Activated T-cell treated with anti-CD3 and anti-CD28 coated beads for 1 hour (primary cell): ENCODE measurements around the gene PTTG1IP2.
"Not testable (repeated sequence)": the region's sequence is repeated elsewhere in the genome, so short reads cannot be mapped to it uniquely, and the experiment has no call there.

Experiments used
- DNase-seq: peaks from one replicate; pipeline ENCODE4 v3.0.0-alpha.2; 2020; ENCODE audit warnings: low read depth

PTTG1IP2 gene

GRCh38 chr7:90469554-90469953, at the start of gene PTTG1IP2:
Gene PTTG1IP2, plus strand, starts transcription at chr7:90469639. Its CDS starts 148 bp downstream, at chr7:90469787.
- DNase-seq = no peak

- no peak for DNase-seq
Observed at GRCh38 chr7:90421651-90422050, 47.8 kb upstream of the PTTG1IP2 start.

GRCh38 chr7:90424720-90425119, 44.7 kb upstream of the PTTG1IP2 start:
- DNase-seq = no peak

GRCh38 chr7:90425376-90425775, 44.1 kb upstream of the PTTG1IP2 start:
- no peak for DNase-seq

GRCh38 chr7:90430614-90431460, 38.6 kb upstream of the PTTG1IP2 start:
- no peak for DNase-seq

DNA sequence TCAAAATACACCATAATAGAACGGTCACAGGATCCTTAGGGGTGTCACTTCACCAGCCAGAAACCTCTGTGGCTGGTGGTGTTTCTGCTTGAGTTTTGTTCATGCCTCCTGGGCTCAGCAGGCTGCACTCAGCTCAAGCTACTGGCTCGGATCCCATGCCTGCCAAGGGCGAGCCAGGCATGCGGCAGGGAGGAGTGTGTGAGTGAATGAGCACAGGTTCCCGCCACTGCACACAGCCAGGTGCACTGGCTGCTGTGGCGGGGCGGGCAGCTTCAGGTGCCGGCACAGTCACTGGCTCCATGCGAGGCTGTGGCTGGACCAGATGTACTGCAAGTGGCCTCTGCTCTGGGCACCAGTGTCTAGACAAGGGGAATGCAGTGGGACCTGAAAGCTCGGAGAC, 36.7 kb upstream of the PTTG1IP2 start:
- DNase-seq = no peak

- DNase-seq = no peak
Observed at GRCh38 chr7:90433221-90433620, 36.2 kb upstream of the PTTG1IP2 start.

DNA sequence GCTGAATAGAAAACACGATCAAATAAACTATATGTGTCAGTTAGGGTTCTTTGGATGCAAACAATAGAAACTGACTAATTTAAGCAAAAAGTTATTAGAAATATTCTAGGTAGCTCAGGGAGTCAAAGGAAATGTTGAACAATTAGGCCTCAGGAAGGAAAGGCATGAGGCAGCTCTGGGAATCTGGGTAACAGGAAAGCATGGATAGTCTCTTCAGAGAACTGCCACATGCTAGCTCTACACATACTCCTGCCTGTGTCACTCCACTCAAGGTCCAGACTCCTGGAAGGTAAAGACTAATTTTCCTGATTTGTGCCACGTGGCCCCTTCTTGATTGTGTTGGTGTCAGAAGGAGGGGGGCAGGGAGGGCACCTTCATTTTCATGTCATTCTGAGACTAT, 23.8 kb upstream of the PTTG1IP2 start:
- DNase-seq = no peak

- no peak for DNase-seq
Observed at GRCh38 chr7:90446137-90446899, 23.1 kb upstream of the PTTG1IP2 start.

- no peak for DNase-seq
Observed at GRCh38 chr7:90453259-90453891, 16.1 kb upstream of the PTTG1IP2 start.

GRCh38 chr7:90453931-90454330, 15.5 kb upstream of the PTTG1IP2 start:
- DNase-seq = no peak

- no peak for DNase-seq
Observed at GRCh38 chr7:90455163-90456030, 14.0 kb upstream of the PTTG1IP2 start.

DNA sequence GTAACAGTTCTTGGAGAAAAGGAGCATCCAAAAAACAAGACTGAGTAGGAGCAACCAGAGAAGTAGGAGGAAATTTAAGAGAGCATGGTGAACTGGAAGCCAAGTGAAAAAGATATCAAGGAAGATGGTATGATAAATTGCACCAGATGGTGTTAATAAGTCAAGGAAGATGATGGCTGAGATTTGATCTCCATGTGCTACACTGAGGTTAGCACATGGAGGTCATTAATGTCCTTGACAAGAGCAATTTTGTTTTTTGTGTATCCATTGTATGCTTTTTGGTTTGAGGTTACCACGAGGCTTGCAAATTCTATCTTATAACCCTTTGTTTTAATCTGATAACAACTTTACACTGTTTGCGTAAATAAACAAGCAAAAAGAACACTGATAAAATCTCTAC, 11.3 kb upstream of the PTTG1IP2 start:
- no peak for DNase-seq

GRCh38 chr7:90459888-90460287, 9.6 kb upstream of the PTTG1IP2 start:
- no peak for DNase-seq

DNA sequence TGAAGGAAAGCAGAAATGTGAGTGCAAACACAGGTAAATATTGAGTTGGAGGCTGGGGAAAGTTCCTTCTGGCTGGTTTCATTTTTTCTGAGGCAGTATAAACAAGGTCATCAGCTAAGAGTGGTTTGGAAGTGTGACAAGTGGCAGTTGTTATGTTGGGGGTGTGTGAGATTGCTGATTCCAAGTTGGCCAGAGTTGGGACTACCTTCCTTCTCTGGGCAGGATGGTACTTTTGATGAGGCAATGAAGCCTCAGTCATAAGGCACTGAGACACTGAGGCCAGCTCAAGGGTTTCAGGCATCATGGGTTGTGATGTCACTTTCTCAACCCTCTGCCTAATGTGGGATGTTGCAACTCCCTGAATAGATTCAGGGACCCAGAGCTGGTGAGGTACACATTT, 8.2 kb upstream of the PTTG1IP2 start:
- no peak for DNase-seq

GRCh38 chr7:90463151-90463628, 6.2 kb upstream of the PTTG1IP2 start:
- not testable (repeated sequence) for DNase-seq

DNA sequence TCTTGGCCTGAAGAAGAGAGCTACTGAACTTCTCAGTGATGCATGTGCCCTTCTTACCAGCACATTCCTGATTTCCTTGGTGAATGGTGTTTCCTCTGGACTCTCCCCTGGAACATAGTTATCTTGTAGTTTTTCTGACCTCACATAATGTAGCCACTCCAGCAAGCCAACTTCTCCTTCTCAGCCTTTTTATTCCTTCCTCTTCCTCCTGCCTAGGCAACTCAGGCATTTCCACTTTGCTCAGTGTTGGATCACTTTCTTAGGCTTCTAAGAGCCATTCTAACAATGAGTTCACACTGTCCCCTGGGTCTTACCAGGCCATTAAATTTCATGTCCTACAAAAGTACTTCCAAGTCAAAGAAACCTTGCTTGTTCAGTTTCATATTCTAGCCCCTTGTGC, 3.6 kb upstream of the PTTG1IP2 start:
- DNase-seq = no peak

DNA sequence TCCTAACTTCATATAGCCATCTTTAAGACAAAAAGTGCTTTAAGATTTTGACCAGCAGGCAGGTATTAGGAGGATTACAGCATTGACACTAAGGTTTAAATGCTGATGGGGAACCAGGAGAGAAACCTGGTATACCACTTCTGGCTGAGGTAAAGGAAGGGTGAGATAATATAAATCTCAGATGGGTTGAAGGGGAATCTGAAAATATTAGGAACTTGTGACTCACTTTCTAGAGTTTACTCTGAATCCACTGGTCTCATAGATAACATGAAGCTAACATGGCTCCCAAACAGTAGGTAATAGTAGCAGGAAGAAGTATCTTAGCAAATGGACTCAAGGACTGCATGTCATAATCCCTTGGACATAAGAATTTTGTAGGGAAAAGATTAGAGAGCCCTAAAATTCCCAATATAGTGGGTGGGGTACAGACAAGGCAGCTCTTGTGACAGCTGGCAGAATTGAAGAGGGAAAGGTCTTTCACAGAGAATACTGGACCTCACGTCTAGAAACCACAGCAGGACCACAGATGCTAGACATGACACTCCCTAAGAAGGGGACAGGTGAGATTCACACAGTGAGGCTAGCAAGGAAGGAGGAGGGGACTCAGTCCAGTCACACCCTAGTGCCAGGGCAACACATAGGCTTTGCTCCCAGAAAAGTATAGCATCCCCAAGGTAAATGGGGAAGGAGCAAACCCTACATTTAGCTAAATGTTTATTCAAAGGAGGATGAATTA, 3.5 kb downstream of the PTTG1IP2 start:
- no peak for DNase-seq

GRCh38 chr7:90473814-90474213, 4.4 kb downstream of the PTTG1IP2 start:
- no peak for DNase-seq

GRCh38 chr7:90474284-90475210, 5.1 kb downstream of the PTTG1IP2 start:
- DNase-seq = no peak
